HCT116 (cell line): ENCODE data around the gene FLRT1. TPM values are rescaled to one million over a fixed set of nuclear protein-coding genes. Genes with fewer than 3 reads are reported as not detected.

Experiments
- ATAC-seq: fragments of 200-7000 bp; cut with Tn5 transposase; 2 replicates; pipeline ENCODE4 v1.9.1; 2020; ENCODE audit warnings: mild to moderate bottlenecking, moderate library complexity
- BruUV-seq: library from RNA; stranded (reverse); fragments of 400-500 nt; replicated peaks from 2 replicates; lab custom pipeline; 2021; lab: Mats Ljungman, UMichigan
- CTCF ChIA-PET: fragments of 300-600 bp; sonication (Branson Sonifier 250); formaldehyde crosslinking; loops from one replicate; lab custom pipeline; 2021; ENCODE audit warnings: antibody characterized with exemption; lab: Charles Lee
- POLR2A ChIA-PET: fragments of 300-600, 350-600 bp; sonication (Branson Sonifier 250); formaldehyde crosslinking; loops from one replicate; lab custom pipeline; 2021; ENCODE audit warnings: antibody characterized with exemption; lab: Charles Lee
- RAD21 ChIA-PET, 2 experiments: fragments of 300-600 bp; sonication (Branson Sonifier 250); formaldehyde crosslinking; loops; one replicate each; lab custom pipeline; 2023; ENCODE audit warnings: low total read pairs in 2 of 2; ENCODE audit not compliant: uncharacterized antibody in 2 of 2, unreplicated experiment in 2 of 2, low non-redundant PET in 1 of 2; lab: Charles Lee
- DNase-seq: peaks from one replicate; pipeline ENCODE4 v3.0.0-alpha.2; 2010; ENCODE audit warnings: low read depth, low spot score
- H2AFZ ChIP-seq: fragments of 200-600 bp; shearing (Covaris generic), sonication (generic); 2 replicates; pipeline ENCODE4 v1.6.1; 2017; ENCODE audit warnings: low read depth, mixed run types, mixed read lengths, antibody characterized with exemption, low read length; ENCODE audit not compliant: poor library complexity, severe bottlenecking
- H3K27ac ChIP-seq: 2 replicates; pipeline ENCODE4 v1.5.1; 2012; ENCODE audit warnings: low read depth, low read length
- H3K27me3 ChIP-seq: fragments of 200-600 bp; sonication (generic); 2 replicates; pipeline ENCODE4 v1.6.1; 2016; ENCODE audit warnings: mixed run types, low read length, mixed read lengths; ENCODE audit not compliant: insufficient read depth
- H3K36me3 ChIP-seq, 2 experiments: fragments of 200-500 bp in 1 of 2; fragments of 200-600 bp in 1 of 2; sonication (Bioruptor generic) in 1 of 2; sonication (generic) in 1 of 2; 2 replicates each; pipeline versions ENCODE4 v1.5.1 to v1.6.1; 2014 to 2016; ENCODE audit warnings: low read length in 2 of 2, inconsistent platforms in 1 of 2, mixed read lengths in 1 of 2, mixed run types in 1 of 2; ENCODE audit not compliant: insufficient read depth in 2 of 2, control insufficient read depth in 1 of 2
- H3K4me1 ChIP-seq, 2 experiments: fragments of 200-600 bp in 1 of 2; sonication (generic) in 1 of 2; 2 replicates each; pipeline versions ENCODE4 v1.5.1 to v1.6.1; 2012 to 2017; ENCODE audit warnings: low read length in 2 of 2, inconsistent platforms in 1 of 2, mild to moderate bottlenecking in 1 of 2, mixed read lengths in 1 of 2, mixed run types in 1 of 2, moderate library complexity in 1 of 2; ENCODE audit not compliant: insufficient read depth in 2 of 2, control insufficient read depth in 1 of 2
- H3K4me2 ChIP-seq: fragments of 200-600 bp; sonication (generic); 2 replicates; pipeline ENCODE4 v1.6.1; 2017; ENCODE audit warnings: mixed run types, low read length, mixed read lengths
- H3K4me3 ChIP-seq, 2 experiments: fragments of 200-600 bp in 1 of 2; sonication (generic) in 1 of 2; replicated peaks in 1 of 2; 2 replicates each; pipeline ENCODE4 v1.5.1; 2011 to 2016; ENCODE audit warnings: low read length in 2 of 2, control low read depth in 1 of 2, low read depth in 1 of 2, mild to moderate bottlenecking in 1 of 2, mixed read lengths in 1 of 2, mixed run types in 1 of 2
- H3K79me2 ChIP-seq: fragments of 200-600 bp; sonication (generic); 2 replicates; pipeline ENCODE4 v1.6.1; 2017; ENCODE audit warnings: mild to moderate bottlenecking, mixed run types, low read length, moderate library complexity, mixed read lengths; ENCODE audit not compliant: insufficient read depth
- H3K9ac ChIP-seq: fragments of 200-600 bp; sonication (generic); 2 replicates; pipeline ENCODE4 v1.6.1; 2016; ENCODE audit warnings: low read length, mixed read lengths
- H3K9me2 ChIP-seq: fragments of 200-600 bp; sonication (generic), shearing (Covaris generic); 2 replicates; pipeline ENCODE4 v1.6.1; 2017; ENCODE audit warnings: mixed run types, mild to moderate bottlenecking, moderate library complexity; ENCODE audit not compliant: insufficient read depth
- H3K9me3 ChIP-seq, 2 experiments: fragments of 200-500 bp in 1 of 2; fragments of 200-600 bp in 1 of 2; sonication (Bioruptor generic) in 1 of 2; sonication (generic) in 1 of 2; 2 replicates each; pipeline ENCODE4 v1.6.1; 2014 to 2017; ENCODE audit warnings: low read length in 2 of 2, mixed read lengths in 2 of 2, inconsistent platforms in 1 of 2, low read depth in 1 of 2, mild to moderate bottlenecking in 1 of 2, mixed run types in 1 of 2, moderate library complexity in 1 of 2; ENCODE audit not compliant: control insufficient read depth in 1 of 2, insufficient read depth in 1 of 2
- H4K20me1 ChIP-seq: fragments of 200-600 bp; sonication (generic), shearing (Covaris generic); 2 replicates; pipeline ENCODE4 v1.6.1; 2017; ENCODE audit warnings: mixed run types, mild to moderate bottlenecking, moderate library complexity; ENCODE audit not compliant: insufficient read depth
- CBX3 ChIP-seq: IDR thresholded peaks from 2 replicates; pipeline ENCODE4 v1.6.1; 2012; ENCODE audit warnings: low read depth
- EGR1 ChIP-seq: IDR thresholded peaks from 2 replicates; pipeline ENCODE4 v1.6.1; 2012; ENCODE audit warnings: low read depth
- MAX ChIP-seq: IDR thresholded peaks from 2 replicates; pipeline ENCODE4 v1.6.1; 2012
- POLR2AphosphoS5 ChIP-seq: IDR thresholded peaks from 2 replicates; pipeline ENCODE4 v1.6.1; 2011; ENCODE audit warnings: mild to moderate bottlenecking, low read depth, low read length, moderate library complexity
- REST ChIP-seq: IDR thresholded peaks from 2 replicates; pipeline ENCODE4 v1.6.1; 2012; ENCODE audit warnings: low read depth
- SIN3A ChIP-seq: IDR thresholded peaks from 2 replicates; pipeline ENCODE4 v1.6.1; 2012; ENCODE audit warnings: low read depth
- SP1 ChIP-seq: IDR thresholded peaks from 2 replicates; pipeline ENCODE4 v1.6.1; 2012; ENCODE audit warnings: low read depth
- ZFX ChIP-seq: fragments of 450-650 bp; IDR thresholded peaks from 2 replicates; pipeline ENCODE4 v1.6.1; 2017
- intact Hi-C: fragments of 100-400 bp; cut with micrococcal nuclease; formaldehyde crosslinking; loops from 2 replicates; pipeline ENCODE4 v1.10.0; 2022
- total RNA-seq: library from RNA; stranded (reverse); gene quantifications from one replicate; pipeline ENCODE4 v1.2.1, GENCODE V29; 2021; ENCODE audit not compliant: unreplicated experiment

Gene FLRT1
- total RNA-seq, 1 experiment from 2014 or later = 0.15 TPM

GRCh38 chr11:64076758-64077157 lies 41.0 kb downstream of the FLRT1 start:
- BruUV-seq = no TSS peak
- Histone ChIP-seq H4K20me1 (no peaks in the 10 kb centered on the region), H3K79me2 (no peaks in the 10 kb centered on the region), H3K4me3 (no peak overlapping the region), H3K9me2 (no peaks in the 10 kb centered on the region)
- RAD21 ChIA-PET = no interaction called here
- TF ChIP-seq ZFX = no peak
- TF ChIP-seq MAX = no peak
- no peak for TF ChIP-seq EGR1
- TF ChIP-seq POLR2AphosphoS5 = no peak
- no peak for TF ChIP-seq SIN3A
- TF ChIP-seq CBX3 = no peak
- TF ChIP-seq SP1 = no peak
- no peak for TF ChIP-seq REST
- TF ChIP-seq, all 23 proteins: peak for 0
- H3K27ac ChIP-seq = no peak overlapping the region
- no peak overlapping the region for H2AFZ ChIP-seq
- ATAC-seq = no peak
- CTCF ChIA-PET = no interaction called here
- intact Hi-C loops = no loop called here
- no peaks in the 10 kb centered on the region for H3K9me3 ChIP-seq
- no peaks in the 10 kb centered on the region for H3K27me3 ChIP-seq
- POLR2A ChIA-PET = no interaction called here
- no peak overlapping the region for H3K4me2 ChIP-seq
- DNase-seq = no peak
- peaks cover 0 to 3% of the 10 kb centered on the region in 2 experiments; a peak in 1 of 4 replicates for H3K4me1 ChIP-seq
- no peak overlapping the region for H3K9ac ChIP-seq
- no peaks in the 10 kb centered on the region for H3K36me3 ChIP-seq
